A549 (cell line): Measurements from ENCODE around the gene MEGF9. TPM values are rescaled to one million over a fixed set of nuclear protein-coding genes. Genes with fewer than 3 reads are reported as not detected.

Source experiments
- polyA plus RNA-seq, 4 experiments: library from polyadenylated mRNA; depleted of rRNA in 3 of 4; stranded (reverse); fragments of >200 nt; fragmentation: RNase III in 1 of 4; extraction: RNeasy Plus Mini Kit Qiagen cat#74134 plus additional on column Dnase treatment in 1 of 4; gene quantifications; 2 replicates in 3 of 4; 3 replicates in 1 of 4; pipeline ENCODE4 v1.2.3, GENCODE V29; 2011 to 2017

The MEGF9 gene
- polyA plus RNA-seq, 2 of the 4 experiments (the other 2 are of a cell fraction) = 25.7 to 33.4 TPM

Other genes starting within 250 kb of the MEGF9 start
- 37.1 and 44.6 TPM in 2 replicates for gene CDK5RAP2, start 134.3 kb downstream of the MEGF9 start, polyA plus RNA-seq (2011; rRNA removed)
- gene CDK5RAP2, start 134.3 kb downstream of the MEGF9 start, polyA plus RNA-seq (2017; fragmentation: RNase III; extraction: RNeasy Plus Mini Kit Qiagen cat#74134 plus additional on column Dnase treatment) = 28.7 to 31.9 TPM (median 29.1 TPM) in 3 replicates
- gene FBXW2, start 78.9 kb upstream of the MEGF9 start, polyA plus RNA-seq (2011; rRNA removed) = 56.0 and 60.0 TPM in 2 replicates
- gene FBXW2, start 78.9 kb upstream of the MEGF9 start, polyA plus RNA-seq (2017; fragmentation: RNase III; extraction: RNeasy Plus Mini Kit Qiagen cat#74134 plus additional on column Dnase treatment) = 28.8 to 33.5 TPM (median 33.1 TPM) in 3 replicates
- gene PSMD5, start 128.5 kb upstream of the MEGF9 start, polyA plus RNA-seq (2011; rRNA removed) = 52.3 and 63.7 TPM in 2 replicates
- 34.6 to 42.4 TPM (median 40.0 TPM) in 3 replicates for gene PSMD5, start 128.5 kb upstream of the MEGF9 start, polyA plus RNA-seq (2017; fragmentation: RNase III; extraction: RNeasy Plus Mini Kit Qiagen cat#74134 plus additional on column Dnase treatment)
- gene PHF19, start 162.7 kb upstream of the MEGF9 start, polyA plus RNA-seq (2011; rRNA removed) = 50.7 and 64.9 TPM in 2 replicates
- 102 to 105 TPM (median 104 TPM) in 3 replicates for gene PHF19, start 162.7 kb upstream of the MEGF9 start, polyA plus RNA-seq (2017; fragmentation: RNase III; extraction: RNeasy Plus Mini Kit Qiagen cat#74134 plus additional on column Dnase treatment)
- 3.4 and 4.1 TPM in 2 replicates for gene TRAF1, start 212.3 kb upstream of the MEGF9 start, polyA plus RNA-seq (2011; rRNA removed)
- 2.0 to 4.6 TPM (median 2.1 TPM) in 3 replicates for gene TRAF1, start 212.3 kb upstream of the MEGF9 start, polyA plus RNA-seq (2017; fragmentation: RNase III; extraction: RNeasy Plus Mini Kit Qiagen cat#74134 plus additional on column Dnase treatment)